ENCODE data around the gene GPR108.

GRCh38 chr19:6693056-6693471, 44.3 kb downstream of the GPR108 start:
- no peak for TF ChIP-seq POLR2A (IDR thresholded peaks at IDR 0.05)
- TF ChIP-seq, protein P1, sequence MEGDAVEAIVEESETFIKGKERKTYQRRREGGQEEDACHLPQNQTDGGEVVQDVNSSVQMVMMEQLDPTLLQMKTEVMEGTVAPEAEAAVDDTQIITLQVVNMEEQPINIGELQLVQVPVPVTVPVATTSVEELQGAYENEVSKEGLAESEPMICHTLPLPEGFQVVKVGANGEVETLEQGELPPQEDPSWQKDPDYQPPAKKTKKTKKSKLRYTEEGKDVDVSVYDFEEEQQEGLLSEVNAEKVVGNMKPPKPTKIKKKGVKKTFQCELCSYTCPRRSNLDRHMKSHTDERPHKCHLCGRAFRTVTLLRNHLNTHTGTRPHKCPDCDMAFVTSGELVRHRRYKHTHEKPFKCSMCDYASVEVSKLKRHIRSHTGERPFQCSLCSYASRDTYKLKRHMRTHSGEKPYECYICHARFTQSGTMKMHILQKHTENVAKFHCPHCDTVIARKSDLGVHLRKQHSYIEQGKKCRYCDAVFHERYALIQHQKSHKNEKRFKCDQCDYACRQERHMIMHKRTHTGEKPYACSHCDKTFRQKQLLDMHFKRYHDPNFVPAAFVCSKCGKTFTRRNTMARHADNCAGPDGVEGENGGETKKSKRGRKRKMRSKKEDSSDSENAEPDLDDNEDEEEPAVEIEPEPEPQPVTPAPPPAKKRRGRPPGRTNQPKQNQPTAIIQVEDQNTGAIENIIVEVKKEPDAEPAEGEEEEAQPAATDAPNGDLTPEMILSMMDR (IDR thresholded peaks at IDR 0.05): no peak

All from esophagus squamous epithelium (tissue), 4 donors.